Activated T-cell treated with anti-CD3 and anti-CD28 coated beads for 24 hours (primary cell): ENCODE data around the gene VCL.
"Not testable (repeated sequence)": the region's sequence is repeated elsewhere in the genome, so short reads cannot be mapped to it uniquely, and the experiment has no call there.

Experiments used
- DNase-seq: peaks from one replicate; pipeline ENCODE4 v3.0.0-alpha.2; 2020; ENCODE audit warnings: low read depth

VCL gene

GRCh38 chr10:74006269-74006668, 8.4 kb downstream of the VCL start:
- no peak for DNase-seq

- DNase-seq: no peak
Measured at GRCh38 chr10:74008212-74008731, 10.4 kb downstream of the VCL start.

- no peak for DNase-seq
Measured at GRCh38 chr10:74011017-74011416, 13.1 kb downstream of the VCL start.

- DNase-seq: no peak
Measured at GRCh38 chr10:74011770-74012169, 13.9 kb downstream of the VCL start.

GRCh38 chr10:74012480-74012879, 14.6 kb downstream of the VCL start:
- no peak for DNase-seq

- no peak for DNase-seq
Measured at GRCh38 chr10:74013004-74013403, 15.1 kb downstream of the VCL start.

GRCh38 chr10:74014574-74014973, 16.7 kb downstream of the VCL start:
- not testable (repeated sequence) for DNase-seq

GRCh38 chr10:74018241-74018640, 20.3 kb downstream of the VCL start:
- no peak for DNase-seq

- DNase-seq: no peak
Measured at GRCh38 chr10:74021248-74022055, 23.5 kb downstream of the VCL start.

- DNase-seq: no peak
Measured at GRCh38 chr10:74022926-74023629, 25.2 kb downstream of the VCL start.

- DNase-seq: no peak
Measured at GRCh38 chr10:74024600-74024999, 26.7 kb downstream of the VCL start.

GRCh38 chr10:74025380-74025978, 27.6 kb downstream of the VCL start:
- no peak for DNase-seq

- DNase-seq: no peak
Measured at GRCh38 chr10:74026428-74027015, 28.6 kb downstream of the VCL start.

- DNase-seq: no peak
Measured at GRCh38 chr10:74027702-74028101, 29.8 kb downstream of the VCL start.

- DNase-seq: no peak
Measured at GRCh38 chr10:74029943-74030342, 32.0 kb downstream of the VCL start.

GRCh38 chr10:74032208-74032607, 34.3 kb downstream of the VCL start:
- DNase-seq: not testable (repeated sequence)

GRCh38 chr10:74032900-74033655, 35.2 kb downstream of the VCL start:
- no peak for DNase-seq

GRCh38 chr10:74033702-74034101, 35.8 kb downstream of the VCL start:
- no peak for DNase-seq

GRCh38 chr10:74034301-74034700, 36.4 kb downstream of the VCL start:
- no peak for DNase-seq

- no peak for DNase-seq
Measured at GRCh38 chr10:74035303-74035702, 37.4 kb downstream of the VCL start.

- DNase-seq: no peak
Measured at GRCh38 chr10:74036474-74036873, 38.6 kb downstream of the VCL start.
